ENCODE measurements around the gene MRPL32. TPM values are rescaled to one million over a fixed set of nuclear protein-coding genes. Genes with fewer than 3 reads are reported as not detected.

MRPL32 gene
- total RNA-seq, 2 donors from 2014 or later, result 15.5 to 25.7 TPM

DNA sequence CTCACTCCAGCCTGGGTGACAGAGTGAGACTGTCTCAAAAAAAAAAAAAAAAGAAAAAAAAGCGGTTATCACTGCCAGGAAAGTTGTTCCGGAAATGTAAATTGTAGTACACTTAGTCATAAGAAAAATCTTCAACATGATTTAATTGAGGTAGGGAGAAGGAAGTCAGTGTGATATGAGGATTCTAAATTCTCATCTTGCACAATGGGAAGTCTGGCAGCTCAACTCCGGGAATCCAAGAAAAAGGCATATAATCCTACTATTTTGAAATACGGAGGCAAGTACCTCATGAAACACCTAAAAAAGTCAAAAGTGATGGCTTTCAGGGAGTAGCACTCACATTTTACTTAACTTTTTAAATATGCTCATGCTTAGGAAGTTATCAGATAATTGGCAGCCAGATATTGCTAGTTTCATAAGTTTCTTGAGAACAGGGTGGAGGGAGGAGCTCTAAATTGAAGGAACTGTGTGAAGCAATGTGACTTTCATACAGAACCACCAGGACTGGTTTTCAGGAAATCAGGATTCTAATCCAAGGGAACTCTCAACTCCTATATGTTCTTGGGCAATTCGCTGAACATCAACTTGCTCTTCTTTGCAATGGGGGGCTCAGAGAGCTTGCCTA is 17.6 kb upstream of the MRPL32 start:
- ATAC-seq (no peak), DNase-seq (no peak)
- intact Hi-C loops (cut with DNase I), result no loop called here
- peak overlapping the region in 1 of 4 donors; percentile 26 for H3K27ac ChIP-seq
- H3K9me3 ChIP-seq, result no peaks in the 10 kb centered on the region
- 51 to 61% methylated on average over 4 to 5 of the region's 5 CpGs for WGBS, 2 donors
- TF ChIP-seq, protein P1, sequence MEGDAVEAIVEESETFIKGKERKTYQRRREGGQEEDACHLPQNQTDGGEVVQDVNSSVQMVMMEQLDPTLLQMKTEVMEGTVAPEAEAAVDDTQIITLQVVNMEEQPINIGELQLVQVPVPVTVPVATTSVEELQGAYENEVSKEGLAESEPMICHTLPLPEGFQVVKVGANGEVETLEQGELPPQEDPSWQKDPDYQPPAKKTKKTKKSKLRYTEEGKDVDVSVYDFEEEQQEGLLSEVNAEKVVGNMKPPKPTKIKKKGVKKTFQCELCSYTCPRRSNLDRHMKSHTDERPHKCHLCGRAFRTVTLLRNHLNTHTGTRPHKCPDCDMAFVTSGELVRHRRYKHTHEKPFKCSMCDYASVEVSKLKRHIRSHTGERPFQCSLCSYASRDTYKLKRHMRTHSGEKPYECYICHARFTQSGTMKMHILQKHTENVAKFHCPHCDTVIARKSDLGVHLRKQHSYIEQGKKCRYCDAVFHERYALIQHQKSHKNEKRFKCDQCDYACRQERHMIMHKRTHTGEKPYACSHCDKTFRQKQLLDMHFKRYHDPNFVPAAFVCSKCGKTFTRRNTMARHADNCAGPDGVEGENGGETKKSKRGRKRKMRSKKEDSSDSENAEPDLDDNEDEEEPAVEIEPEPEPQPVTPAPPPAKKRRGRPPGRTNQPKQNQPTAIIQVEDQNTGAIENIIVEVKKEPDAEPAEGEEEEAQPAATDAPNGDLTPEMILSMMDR (IDR thresholded peaks at IDR 0.05), result no peak
- TF ChIP-seq POLR2A (IDR thresholded peaks at IDR 0.05), result no peak
- no peaks in the 10 kb centered on the region for H3K27me3 ChIP-seq
- H3K4me3 ChIP-seq, result no peak overlapping the region
- peaks cover 25% of the 10 kb centered on the region for H3K4me1 ChIP-seq
- H3K36me3 ChIP-seq (replicated peaks in 1 of 2; ENCODE audit: insufficient read depth in 1 of 2, low read depth in 2 of 2), result peaks cover 0 to 10% of the 10 kb centered on the region in 2 donors

DNA sequence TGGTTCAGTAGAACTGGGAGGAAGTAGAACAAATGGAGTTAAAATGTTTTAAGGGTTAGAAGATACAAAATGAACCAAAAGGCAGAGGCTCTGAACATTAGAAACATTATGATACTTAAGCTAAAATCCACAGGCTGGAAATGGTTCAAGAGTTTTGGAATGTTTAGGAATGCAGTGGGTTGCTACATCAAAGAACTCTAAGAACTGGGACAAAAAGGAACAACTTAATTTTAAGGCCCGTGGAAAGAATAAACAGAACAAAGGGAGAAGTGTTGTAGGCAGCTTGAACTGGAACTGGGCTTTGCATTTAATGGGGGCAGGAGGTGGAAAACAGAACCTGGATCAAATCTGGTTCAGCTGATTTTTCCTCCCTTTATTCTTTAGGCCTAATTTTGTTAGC is 16.8 kb upstream of the MRPL32 start:
- Histone ChIP-seq H3K27ac (no peak overlapping the region), H3K27me3 (no peaks in the 10 kb centered on the region), H3K4me3 (no peak overlapping the region), H3K36me3 (replicated peaks in 1 of 2; ENCODE audit: insufficient read depth in 1 of 2, low read depth in 2 of 2) (peaks cover 0 to 14% of the 10 kb centered on the region in 2 donors), H3K4me1 (peaks cover 17% of the 10 kb centered on the region), H3K9me3 (no peaks in the 10 kb centered on the region)
- ATAC-seq (no peak), DNase-seq (no peak)
- intact Hi-C loops (cut with DNase I), result no loop called here
- WGBS, 2 donors, result 58 to 60% methylated on average over 1 of the region's 1 CpG
- TF ChIP-seq POLR2A (IDR thresholded peaks at IDR 0.05), result no peak
- TF ChIP-seq, protein P1 (IDR thresholded peaks at IDR 0.05), result no peak

DNA sequence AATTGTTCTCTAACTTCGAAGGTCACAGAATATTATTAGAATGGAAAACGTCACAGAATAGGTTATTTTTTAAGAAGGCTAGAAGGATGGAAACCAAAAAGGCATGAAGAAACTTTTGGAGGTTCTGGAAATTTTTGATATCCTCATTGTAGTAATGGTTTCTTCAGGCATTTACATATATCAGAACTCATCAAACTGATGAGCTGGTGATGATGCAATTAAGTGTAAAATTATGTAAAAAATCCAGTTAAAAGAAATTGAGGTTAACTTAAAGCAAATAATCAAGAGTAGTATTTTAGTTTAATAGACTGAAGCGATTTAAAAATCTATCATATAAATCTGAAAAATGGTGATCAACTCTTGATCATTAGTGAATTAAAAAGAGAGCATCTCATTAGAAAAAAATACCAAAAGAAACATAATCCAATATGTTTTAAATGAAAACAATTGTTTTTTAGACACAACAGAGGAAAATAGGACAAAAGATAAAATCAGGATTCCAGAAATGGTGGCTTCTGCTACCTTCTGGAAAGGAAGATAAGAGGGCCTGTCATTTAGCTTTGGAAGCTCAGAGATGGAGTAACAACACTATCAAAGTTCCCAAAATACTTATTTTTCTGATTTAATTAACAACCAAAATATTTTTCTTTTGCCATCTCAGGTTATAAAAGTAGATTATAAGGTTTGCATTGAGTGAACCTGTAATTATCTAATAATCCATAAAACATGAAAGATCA is 10.0 kb upstream of the MRPL32 start:
- H3K9me3 ChIP-seq, result no peaks in the 10 kb centered on the region
- no peak for DNase-seq
- no peaks in the 10 kb centered on the region for H3K4me1 ChIP-seq
- no peak overlapping the region for H3K27ac ChIP-seq
- H3K4me3 ChIP-seq, result no peak overlapping the region
- 85 to 90% methylated on average over 3 of the region's 3 CpGs for WGBS, 2 donors
- H3K36me3 ChIP-seq (replicated peaks in 1 of 2; ENCODE audit: insufficient read depth in 1 of 2, low read depth in 2 of 2), result peaks cover 0 to 24% of the 10 kb centered on the region in 2 donors
- ATAC-seq, result no peak
- no peaks in the 10 kb centered on the region for H3K27me3 ChIP-seq
- intact Hi-C loops (cut with DNase I), result no loop called here
- no peak for TF ChIP-seq POLR2A (IDR thresholded peaks at IDR 0.05)
- TF ChIP-seq, protein P1 (IDR thresholded peaks at IDR 0.05), result no peak

DNA sequence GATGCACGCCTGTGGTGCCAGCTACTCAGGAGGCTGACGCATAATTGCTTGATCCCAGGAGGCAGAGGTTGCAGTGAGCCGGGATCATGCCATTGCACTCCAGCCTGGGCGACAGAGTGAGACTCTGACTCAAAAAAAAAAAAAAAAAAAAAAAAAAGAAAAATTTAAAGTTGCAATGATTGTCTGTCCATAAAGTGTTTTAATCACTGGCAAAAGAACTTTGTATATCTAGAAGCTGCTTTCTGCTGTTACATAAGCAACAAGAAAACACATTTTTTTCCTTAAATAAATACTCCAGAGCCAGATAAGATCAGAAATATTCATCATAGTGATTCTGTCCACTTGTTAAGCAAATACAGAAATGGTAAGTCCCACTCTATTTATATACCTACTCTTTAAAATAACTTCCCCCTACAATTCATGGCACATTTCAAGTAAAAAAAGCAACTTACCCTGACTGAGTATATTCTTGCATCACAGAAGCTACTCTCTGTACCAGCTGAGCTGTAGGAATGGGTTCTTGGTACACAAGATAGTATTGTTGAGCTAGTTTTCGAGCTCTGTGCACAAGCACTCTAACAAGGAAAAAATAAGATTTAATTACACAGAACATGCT is 7.8 kb upstream of the MRPL32 start:
- DNase-seq (no peak), ATAC-seq (no peak)
- Histone ChIP-seq H3K9me3 (no peaks in the 10 kb centered on the region), H3K27ac (no peak overlapping the region), H3K4me1 (peaks cover 9% of the 10 kb centered on the region), H3K4me3 (no peak overlapping the region), H3K27me3 (no peaks in the 10 kb centered on the region), H3K36me3 (replicated peaks in 1 of 2; ENCODE audit: insufficient read depth in 1 of 2, low read depth in 2 of 2) (peaks cover 0 to 22% of the 10 kb centered on the region in 2 donors)
- 78 to 86% methylated on average over 5 of the region's 5 CpGs for WGBS, 2 donors
- TF ChIP-seq, protein P1 (IDR thresholded peaks at IDR 0.05), result no peak
- no peak for TF ChIP-seq POLR2A (IDR thresholded peaks at IDR 0.05)
- intact Hi-C loops (cut with DNase I), result no loop called here

All from body of pancreas (tissue), 4 donors.